ENCODE data around the gene CREBZF. TPM values are rescaled to one million over a fixed set of nuclear protein-coding genes. Genes with fewer than 3 reads are reported as not detected.
"Not testable (repeated sequence)": the region's sequence is repeated elsewhere in the genome, so short reads cannot be mapped to it uniquely, and the experiment has no call there.

CREBZF gene
- total RNA-seq, 1 donor from 2014 or later: 22.4 TPM

GRCh38 chr11:85627332-85627997, 37.5 kb downstream of the CREBZF start, which contains the start of gene DLG2:
Gene DLG2 (minus strand): TSS chr11:85627344.
- peak; percentile 9 to 24 for DNase-seq (ENCODE audit: low read depth in 2 of 2)

- no peak for DNase-seq (ENCODE audit: low read depth in 2 of 2)
Observed at GRCh38 chr11:85626496-85626895, 38.4 kb downstream of the CREBZF start.

- no peak for DNase-seq (ENCODE audit: low read depth in 2 of 2)
Observed at GRCh38 chr11:85620256-85620655, 44.7 kb downstream of the CREBZF start.

GRCh38 chr11:85619499-85619898, 45.4 kb downstream of the CREBZF start:
- no peak for DNase-seq (ENCODE audit: low read depth in 2 of 2)

- not testable (repeated sequence) for DNase-seq (ENCODE audit: low read depth in 2 of 2)
Observed at GRCh38 chr11:85611643-85612042, 53.3 kb downstream of the CREBZF start.

Other genes with a start within 250 kb of the CREBZF start
- gene DLG2, start 37.8 kb downstream of the CREBZF start, total RNA-seq: 0.40 and 0.44 TPM in 2 replicates
- gene TMEM126B, start 36.5 kb downstream of the CREBZF start, total RNA-seq: 35.5 and 43.8 TPM in 2 replicates
- gene TMEM126A, start 17.2 kb downstream of the CREBZF start, total RNA-seq: 32.9 and 34.9 TPM in 2 replicates
- gene CCDC89, start 21.1 kb upstream of the CREBZF start, total RNA-seq: under 0.01 TPM in 1 of 2 replicates, not detected in the other
- under 0.01 and 0.20 TPM in 2 replicates for gene SYTL2, start 146.0 kb upstream of the CREBZF start, total RNA-seq
- gene CCDC83, start 190.3 kb upstream of the CREBZF start, total RNA-seq: not detected in 2 replicates

Data from lung microvascular endothelial cell (primary cell).